NCI-H460 (cell line): ENCODE results near the gene FZD10. TPM values are rescaled to one million over a fixed set of nuclear protein-coding genes. Genes with fewer than 3 reads are reported as not detected.

Source experiments
- DNase-seq: peaks from one replicate; pipeline ENCODE4 v3.0.0-alpha.2; 2016; ENCODE audit warnings: low read depth; ENCODE audit errors: extremely low read depth
- total RNA-seq: library from RNA; depleted of rRNA; stranded (reverse); fragments of >200 nt; shearing (Covaris generic); gene quantifications from 2 replicates; pipeline ENCODE4 v1.2.3, GENCODE V29; 2014

FZD10 gene
- total RNA-seq, 1 experiment from 2014 or later = not detected

- no peak for DNase-seq
These were observed 9.9 kb upstream of the FZD10 start for GRCh38 chr12:130152386-130152785.

GRCh38 chr12:130153803-130154202 lies 8.5 kb upstream of the FZD10 start:
- DNase-seq = no peak

- DNase-seq = no peak
These were observed 7.8 kb upstream of the FZD10 start for GRCh38 chr12:130154276-130155070.

- no peak for DNase-seq
These were observed 6.7 kb upstream of the FZD10 start for GRCh38 chr12:130155416-130156073.

GRCh38 chr12:130156652-130157275 lies 5.5 kb upstream of the FZD10 start:
- no peak for DNase-seq

- DNase-seq = no peak
These were observed 4.1 kb upstream of the FZD10 start for GRCh38 chr12:130157998-130158753.

GRCh38 chr12:130158754-130159059 lies 3.6 kb upstream of the FZD10 start:
- DNase-seq = no peak

GRCh38 chr12:130160306-130160705 lies 2.0 kb upstream of the FZD10 start:
- no peak for DNase-seq

GRCh38 chr12:130160711-130161231 lies 1.5 kb upstream of the FZD10 start:
- no peak for DNase-seq

GRCh38 chr12:130161261-130162243 lies 712 bp upstream of the FZD10 start:
- DNase-seq = no peak

- DNase-seq = no peak
These were observed 639 bp downstream of the FZD10 start for GRCh38 chr12:130162745-130163460.

- no peak for DNase-seq
These were observed 1.4 kb downstream of the FZD10 start for GRCh38 chr12:130163461-130164215.

GRCh38 chr12:130164216-130164542 lies 1.9 kb downstream of the FZD10 start:
- no peak for DNase-seq

GRCh38 chr12:130164936-130165335 lies 2.7 kb downstream of the FZD10 start:
- DNase-seq = no peak

- DNase-seq = no peak
These were observed 4.0 kb downstream of the FZD10 start for GRCh38 chr12:130166306-130166705.

GRCh38 chr12:130167537-130167936 lies 5.3 kb downstream of the FZD10 start:
- DNase-seq = no peak

- DNase-seq = no peak
These were observed 7.0 kb downstream of the FZD10 start for GRCh38 chr12:130169256-130169655.

GRCh38 chr12:130169924-130170323 lies 7.7 kb downstream of the FZD10 start:
- DNase-seq = no peak

GRCh38 chr12:130170611-130171010 lies 8.3 kb downstream of the FZD10 start:
- no peak for DNase-seq
